Measurements from ENCODE around the gene ACYP2. TPM values are rescaled to one million over a fixed set of nuclear protein-coding genes. Genes with fewer than 3 reads are reported as not detected.

ACYP2 gene
- total and polyA plus RNA-seq, 8 donors = 13.7 to 20.6 (median 16.2) TPM

DNA sequence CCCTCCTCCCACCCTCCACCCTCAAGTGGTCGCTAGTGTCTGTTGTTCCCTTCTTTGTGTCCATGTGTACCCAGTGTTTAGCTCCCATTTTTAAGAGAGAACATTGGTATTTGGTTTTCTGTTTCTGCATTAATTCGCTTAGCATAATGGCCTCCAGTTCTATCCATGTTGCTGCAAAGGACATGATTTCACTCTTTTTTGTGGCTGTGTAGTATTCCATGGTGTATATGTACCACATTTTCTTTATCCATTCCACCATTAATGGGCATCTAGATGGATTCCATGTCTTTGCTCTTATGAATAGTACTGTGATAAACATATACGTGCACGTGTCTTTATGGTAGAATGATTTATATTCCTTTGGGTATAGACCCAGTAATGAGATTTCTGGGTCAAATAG is 97.7 kb downstream of the ACYP2 start:
- H3K27me3 ChIP-seq = no peaks in the 10 kb centered on the region

DNA sequence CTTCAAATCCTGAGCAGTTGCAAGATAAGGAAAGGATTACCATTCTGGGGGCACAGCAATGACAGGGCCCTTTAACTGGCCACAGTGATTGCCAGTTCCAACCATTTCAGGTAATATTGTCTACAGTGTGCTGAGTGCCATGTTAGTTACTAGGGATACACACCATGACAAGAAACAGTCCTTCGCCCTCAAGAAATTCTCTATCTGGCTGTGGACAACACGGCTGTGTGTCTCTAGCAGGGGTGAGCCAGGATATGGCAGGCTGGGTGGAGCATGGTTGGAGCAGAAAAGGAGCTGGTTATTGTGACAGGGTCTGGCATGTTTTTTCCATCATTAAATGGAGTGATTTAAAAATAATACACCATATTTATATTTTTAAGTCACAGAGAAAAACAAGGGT is 109.6 kb downstream of the ACYP2 start:
- no peaks in the 10 kb centered on the region for H3K36me3 ChIP-seq
- no peak for TF ChIP-seq CTCF (IDR thresholded peaks at IDR 0.05)
- DNase-seq = no peak
- no peak overlapping the region for H3K27ac ChIP-seq
- no peak for ATAC-seq
- no peaks in the 10 kb centered on the region for H3K9me3 ChIP-seq
- intact Hi-C loops (cut with DNase I) = no loop called here
- H3K4me1 ChIP-seq = no peaks in the 10 kb centered on the region
- H3K4me3 ChIP-seq = no peak overlapping the region
- H3K27me3 ChIP-seq = no peaks in the 10 kb centered on the region

More for the DNA sequence above, 97.7 kb downstream of the ACYP2 start:
- Histone ChIP-seq H3K4me1 (peaks cover 14 to 16% of the 10 kb centered on the region in 2 donors), H3K36me3 (no peaks in the 10 kb centered on the region), H3K27ac (no peak overlapping the region), H3K4me3 (no peak overlapping the region), H3K9me3 (peaks cover 0 to 12% of the 10 kb centered on the region in 2 donors)
- no peak for TF ChIP-seq CTCF (IDR thresholded peaks at IDR 0.05)
- intact Hi-C loops (cut with DNase I) = no loop called here
- no peak for ATAC-seq
- no peak for DNase-seq

GRCh38 chr2:54226260-54226659 is 110.8 kb downstream of the ACYP2 start:
- H3K9me3 ChIP-seq = no peaks in the 10 kb centered on the region
- H3K4me1 ChIP-seq = no peaks in the 10 kb centered on the region
- no peaks in the 10 kb centered on the region for H3K36me3 ChIP-seq
- TF ChIP-seq CTCF (IDR thresholded peaks at IDR 0.05) = no peak
- H3K27ac ChIP-seq = no peak overlapping the region
- ATAC-seq (no peak), DNase-seq (no peak)
- intact Hi-C loops (cut with DNase I) = no loop called here
- no peaks in the 10 kb centered on the region for H3K27me3 ChIP-seq
- H3K4me3 ChIP-seq = no peak overlapping the region

GRCh38 chr2:54227798-54228197 is 112.4 kb downstream of the ACYP2 start:
- DNase-seq (no peak), ATAC-seq (no peak)
- TF ChIP-seq CTCF (IDR thresholded peaks at IDR 0.05) = no peak

DNA sequence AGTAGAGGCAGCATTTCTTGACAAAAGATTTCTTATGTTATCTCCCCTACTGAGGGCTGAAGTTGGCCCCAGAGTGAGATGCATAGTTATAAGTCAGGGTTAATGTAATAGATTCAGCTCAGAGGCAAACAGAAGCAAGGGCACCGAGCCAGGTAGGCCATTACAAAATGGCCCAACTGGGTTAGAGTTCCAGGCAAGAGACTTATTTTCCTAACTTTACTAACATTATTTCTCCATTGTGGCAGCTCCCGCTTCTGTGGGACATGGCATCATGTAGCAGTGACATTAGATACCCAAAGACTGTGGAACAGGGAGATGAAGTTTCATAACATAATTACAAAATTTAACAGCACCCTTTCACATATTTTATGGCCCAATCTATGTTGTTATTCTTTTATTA is 113.5 kb downstream of the ACYP2 start:
- intact Hi-C loops (cut with DNase I) = no loop called here

More at GRCh38 chr2:54227798-54228197, 112.4 kb downstream of the ACYP2 start:
- Histone ChIP-seq H3K36me3 (no peaks in the 10 kb centered on the region), H3K9me3 (peaks cover 0 to 9% of the 10 kb centered on the region in 2 donors), H3K27me3 (no peaks in the 10 kb centered on the region), H3K27ac (no peak overlapping the region), H3K4me1 (no peaks in the 10 kb centered on the region), H3K4me3 (no peak overlapping the region)
- intact Hi-C loops (cut with DNase I) = no loop called here

More for the DNA sequence above, 113.5 kb downstream of the ACYP2 start:
- Histone ChIP-seq H3K27me3 (no peaks in the 10 kb centered on the region), H3K4me1 (no peaks in the 10 kb centered on the region), H3K9me3 (peaks cover 0 to 9% of the 10 kb centered on the region in 2 donors), H3K27ac (no peak overlapping the region), H3K36me3 (no peaks in the 10 kb centered on the region), H3K4me3 (no peak overlapping the region)
- TF ChIP-seq CTCF (IDR thresholded peaks at IDR 0.05) = no peak
- peak in 1 of 4 donors; percentile 59 for DNase-seq
- no peak for ATAC-seq
